Astrocyte (in vitro differentiated cells and primary cell): ENCODE data around the gene CSNK2A1. TPM values are rescaled to one million over a fixed set of nuclear protein-coding genes. Genes with fewer than 3 reads are reported as not detected.

ENCODE experiments used
- DNase-seq: peaks from one replicate; pipeline ENCODE4 v3.0.0-alpha.2; 2010; ENCODE audit warnings: low read depth
- FAIRE-seq: peaks from 2 replicates; lab custom pipeline; 2011; peaks lifted over from hg19 to GRCh38; lab: Jason Lieb, UNC
- H2AFZ ChIP-seq: 2 replicates; pipeline ENCODE4 v1.6.0; 2012; ENCODE audit warnings: low read depth, low read length, inconsistent platforms
- H3K27ac ChIP-seq: 2 replicates; pipeline ENCODE4 v1.5.1; 2011; ENCODE audit warnings: low read depth, low read length, inconsistent platforms
- H3K27me3 ChIP-seq: 2 replicates; pipeline ENCODE4 v1.6.0; 2011; ENCODE audit warnings: low read length, inconsistent platforms; ENCODE audit not compliant: insufficient read depth
- H3K36me3 ChIP-seq: 2 replicates; pipeline ENCODE4 v1.5.1; 2011; ENCODE audit warnings: low read length, inconsistent platforms; ENCODE audit not compliant: insufficient read depth
- H3K4me1 ChIP-seq: 2 replicates; pipeline ENCODE4 v1.5.1; 2011; ENCODE audit warnings: low read length, inconsistent platforms; ENCODE audit not compliant: insufficient read depth
- H3K4me2 ChIP-seq: 2 replicates; pipeline ENCODE4 v1.6.0; 2012; ENCODE audit warnings: low read length, inconsistent platforms
- H3K4me3 ChIP-seq: 2 replicates; pipeline ENCODE4 v1.5.1; 2011; ENCODE audit warnings: low read depth, mild to moderate bottlenecking, low read length, inconsistent platforms; ENCODE audit not compliant: insufficient read depth
- H3K79me2 ChIP-seq: 2 replicates; pipeline ENCODE4 v1.6.0; 2012; ENCODE audit warnings: mild to moderate bottlenecking, low read length, inconsistent platforms; ENCODE audit not compliant: insufficient read depth
- H3K9ac ChIP-seq: 2 replicates; pipeline ENCODE4 v1.6.0; 2012; ENCODE audit warnings: mild to moderate bottlenecking, low read length, inconsistent platforms
- H3K9me3 ChIP-seq: 2 replicates; pipeline ENCODE4 v1.5.1; 2012; ENCODE audit warnings: low read depth, mild to moderate bottlenecking, low read length, inconsistent platforms; ENCODE audit not compliant: insufficient read depth
- H4K20me1 ChIP-seq: 2 replicates; pipeline ENCODE4 v1.6.0; 2012; ENCODE audit warnings: low read length, inconsistent platforms; ENCODE audit not compliant: insufficient read depth
- H3K27ac Mint-ChIP-seq: one replicate; pipeline ENCODE4 v1.8.0; 2021; ENCODE audit warnings: mild to moderate bottlenecking, mixed read lengths; ENCODE audit not compliant: unreplicated experiment
- H3K27me3 Mint-ChIP-seq: one replicate; pipeline ENCODE4 v1.8.0; 2021; ENCODE audit warnings: low read depth, mixed read lengths; ENCODE audit not compliant: unreplicated experiment
- H3K36me3 Mint-ChIP-seq: one replicate; pipeline ENCODE4 v1.8.0; 2021; ENCODE audit warnings: low read depth, mixed read lengths; ENCODE audit not compliant: unreplicated experiment
- H3K4me1 Mint-ChIP-seq: one replicate; pipeline ENCODE4 v1.8.0; 2021; ENCODE audit warnings: low read depth, mixed read lengths; ENCODE audit not compliant: unreplicated experiment
- H3K4me3 Mint-ChIP-seq: one replicate; pipeline ENCODE4 v1.8.0; 2021; ENCODE audit warnings: mild to moderate bottlenecking, moderate library complexity, mixed read lengths; ENCODE audit not compliant: unreplicated experiment
- H3K9me3 Mint-ChIP-seq: one replicate; pipeline ENCODE4 v1.8.0; 2021; ENCODE audit warnings: mild to moderate bottlenecking, mixed read lengths; ENCODE audit not compliant: unreplicated experiment
- EZH2 ChIP-seq: IDR thresholded peaks from 2 replicates; pipeline ENCODE4 v1.6.1; 2012; ENCODE audit warnings: mild to moderate bottlenecking, low read length, inconsistent platforms; ENCODE audit not compliant: insufficient read depth
- total RNA-seq: library from RNA; stranded (reverse); gene quantifications from 2 replicates; pipeline ENCODE4 v1.2.1, GENCODE V29; 2021
- TF ChIP-seq, protein P1 (sequence below): IDR thresholded peaks from 2 replicates; pipeline ENCODE4 v1.5.1; 2011; ENCODE audit warnings: low read depth, mild to moderate bottlenecking, inconsistent platforms, low read length, moderate library complexity; ENCODE audit not compliant: insufficient read depth

CSNK2A1 gene
- total RNA-seq, 1 donor from 2014 or later = 226 TPM

DNA sequence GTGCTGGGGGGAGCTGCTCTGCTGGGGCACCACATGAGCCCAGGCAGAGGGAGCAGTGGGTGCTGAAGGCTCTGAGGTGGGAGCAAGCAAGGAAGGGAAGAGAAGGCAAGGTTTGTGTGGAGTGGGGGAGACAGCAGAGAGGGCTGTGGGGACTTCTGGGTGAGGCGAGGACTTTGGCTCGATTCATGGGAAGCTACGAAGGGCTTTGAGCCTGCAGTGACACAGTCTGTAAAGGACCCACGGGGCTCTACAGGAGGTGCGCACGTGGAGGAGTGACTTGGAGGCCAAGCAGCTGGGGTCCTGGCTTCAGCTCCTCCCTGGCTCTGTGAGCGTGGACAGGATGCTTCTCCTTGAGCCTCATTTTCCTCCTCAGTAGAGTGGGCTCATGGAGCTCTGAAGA is 29.1 kb upstream of the CSNK2A1 start:
- H3K9me3 Mint-ChIP-seq = no peaks in the 10 kb centered on the region
- peaks cover 23% of the 10 kb centered on the region for H3K4me1 Mint-ChIP-seq
- Histone ChIP-seq H4K20me1 (no peaks in the 10 kb centered on the region), H3K27me3 (peaks cover 11% of the 10 kb centered on the region), H3K4me1 (no peaks in the 10 kb centered on the region), H3K36me3 (no peaks in the 10 kb centered on the region), H3K9ac (no peak overlapping the region), H3K27ac (no peak overlapping the region), H2AFZ (no peak overlapping the region), H3K79me2 (no peaks in the 10 kb centered on the region), H3K4me2 (no peak overlapping the region), H3K9me3 (no peaks in the 10 kb centered on the region), H3K4me3 (no peak overlapping the region)
- H3K4me3 Mint-ChIP-seq = no peak overlapping the region
- FAIRE-seq (no peak), DNase-seq (no peak)
- no peaks in the 10 kb centered on the region for H3K36me3 Mint-ChIP-seq
- H3K27ac Mint-ChIP-seq = no peak overlapping the region
- H3K27me3 Mint-ChIP-seq = peaks cover 26% of the 10 kb centered on the region
- TF ChIP-seq, protein P1, sequence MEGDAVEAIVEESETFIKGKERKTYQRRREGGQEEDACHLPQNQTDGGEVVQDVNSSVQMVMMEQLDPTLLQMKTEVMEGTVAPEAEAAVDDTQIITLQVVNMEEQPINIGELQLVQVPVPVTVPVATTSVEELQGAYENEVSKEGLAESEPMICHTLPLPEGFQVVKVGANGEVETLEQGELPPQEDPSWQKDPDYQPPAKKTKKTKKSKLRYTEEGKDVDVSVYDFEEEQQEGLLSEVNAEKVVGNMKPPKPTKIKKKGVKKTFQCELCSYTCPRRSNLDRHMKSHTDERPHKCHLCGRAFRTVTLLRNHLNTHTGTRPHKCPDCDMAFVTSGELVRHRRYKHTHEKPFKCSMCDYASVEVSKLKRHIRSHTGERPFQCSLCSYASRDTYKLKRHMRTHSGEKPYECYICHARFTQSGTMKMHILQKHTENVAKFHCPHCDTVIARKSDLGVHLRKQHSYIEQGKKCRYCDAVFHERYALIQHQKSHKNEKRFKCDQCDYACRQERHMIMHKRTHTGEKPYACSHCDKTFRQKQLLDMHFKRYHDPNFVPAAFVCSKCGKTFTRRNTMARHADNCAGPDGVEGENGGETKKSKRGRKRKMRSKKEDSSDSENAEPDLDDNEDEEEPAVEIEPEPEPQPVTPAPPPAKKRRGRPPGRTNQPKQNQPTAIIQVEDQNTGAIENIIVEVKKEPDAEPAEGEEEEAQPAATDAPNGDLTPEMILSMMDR = no peak
- TF ChIP-seq EZH2 = no peak

DNA sequence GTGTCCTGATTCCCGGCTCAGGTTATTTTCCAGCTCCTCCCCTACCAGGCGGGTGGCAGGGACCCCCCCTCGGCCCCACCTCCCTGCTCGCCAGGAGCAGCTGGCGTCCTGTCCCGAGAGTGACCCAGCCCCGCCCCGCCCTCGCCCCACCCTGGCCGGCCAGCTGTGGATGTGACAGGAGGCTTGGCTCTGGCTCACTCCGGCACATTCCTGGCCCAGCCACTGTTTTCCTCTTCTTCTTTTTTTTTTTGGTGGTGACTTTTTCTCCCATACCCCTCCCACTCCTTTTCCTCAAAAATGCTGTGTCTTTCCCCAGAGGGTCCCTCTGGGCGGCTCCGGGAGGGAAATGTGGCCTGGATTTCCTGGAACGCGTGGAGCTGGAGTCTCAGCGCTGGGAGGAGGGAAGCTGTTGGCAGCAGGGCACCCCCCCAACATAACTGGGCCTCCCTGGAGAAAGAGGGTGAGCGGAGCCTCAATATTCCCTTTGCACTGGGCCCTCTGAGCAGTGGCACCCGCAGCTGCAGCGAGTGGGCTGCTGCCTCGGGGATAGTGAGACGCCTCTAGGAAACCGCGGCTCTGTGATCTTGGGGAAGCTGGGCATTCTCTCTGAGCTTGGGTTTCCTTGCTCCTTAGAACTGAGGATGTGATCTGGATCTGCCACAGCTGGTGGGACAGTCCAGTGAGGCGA is 28.3 kb upstream of the CSNK2A1 start:
- no peaks in the 10 kb centered on the region for H3K79me2 ChIP-seq
- H3K4me2 ChIP-seq = peak overlapping the region; percentile 15
- H3K9ac ChIP-seq = no peak overlapping the region
- peaks cover 10% of the 10 kb centered on the region for H3K27me3 ChIP-seq
- no peaks in the 10 kb centered on the region for H3K9me3 Mint-ChIP-seq
- H3K36me3 ChIP-seq = no peaks in the 10 kb centered on the region
- H3K4me1 ChIP-seq = no peaks in the 10 kb centered on the region
- TF ChIP-seq, protein P1 = no peak
- TF ChIP-seq EZH2 = no peak
- no peak overlapping the region for H3K4me3 Mint-ChIP-seq
- H3K9me3 ChIP-seq = no peaks in the 10 kb centered on the region
- no peak overlapping the region for H2AFZ ChIP-seq
- H3K36me3 Mint-ChIP-seq = no peaks in the 10 kb centered on the region
- peaks cover 32% of the 10 kb centered on the region for H3K27me3 Mint-ChIP-seq
- no peak overlapping the region for H3K4me3 ChIP-seq
- peaks cover 23% of the 10 kb centered on the region for H3K4me1 Mint-ChIP-seq
- no peak overlapping the region for H3K27ac ChIP-seq
- H4K20me1 ChIP-seq = no peaks in the 10 kb centered on the region
- FAIRE-seq (no peak), DNase-seq (peak; percentile 8)
- no peak overlapping the region for H3K27ac Mint-ChIP-seq

DNA sequence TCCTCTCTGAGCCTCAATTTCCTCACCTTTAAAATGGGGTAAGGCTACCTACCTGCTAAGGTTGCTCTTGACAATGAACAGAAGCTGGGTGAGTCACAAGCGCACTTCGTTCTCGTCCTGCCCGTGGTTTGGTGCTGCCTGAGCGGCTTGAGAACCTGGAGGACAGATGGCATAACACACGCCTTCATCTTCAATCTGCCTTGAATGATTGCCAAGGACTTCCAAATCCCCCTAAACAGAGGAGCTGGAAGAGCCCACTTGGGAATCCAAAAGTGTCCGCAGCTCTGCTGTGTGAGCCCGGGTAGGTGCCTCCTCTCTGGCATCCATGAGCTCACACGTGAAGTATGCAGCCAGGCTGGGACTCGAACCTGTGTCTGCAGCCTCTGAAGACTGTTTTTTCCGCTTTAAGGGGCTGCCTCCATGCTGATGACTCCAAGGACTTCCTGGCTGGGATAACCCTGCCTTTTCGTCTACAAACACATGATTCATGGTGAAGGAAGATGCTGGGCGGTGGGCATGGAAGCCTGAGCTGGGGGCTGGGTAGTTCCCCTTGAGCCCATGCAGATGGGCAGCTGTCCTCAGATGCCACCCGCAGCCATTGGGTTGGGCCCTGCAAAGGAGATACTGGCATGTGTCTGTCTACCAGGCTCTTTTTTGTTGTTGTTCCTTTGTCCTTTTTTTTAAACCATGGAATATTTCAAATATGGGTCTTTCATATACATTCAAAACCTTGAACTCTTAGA is 25.3 kb upstream of the CSNK2A1 start:
- Mint-ChIP-seq H3K9me3 (peaks cover 1% of the 10 kb centered on the region), H3K27me3 (peaks cover 34% of the 10 kb centered on the region), H3K27ac (no peak overlapping the region), H3K36me3 (no peaks in the 10 kb centered on the region), H3K4me1 (peaks cover 20% of the 10 kb centered on the region), H3K4me3 (no peak overlapping the region)
- no peaks in the 10 kb centered on the region for H4K20me1 ChIP-seq
- no peaks in the 10 kb centered on the region for H3K4me1 ChIP-seq
- H3K79me2 ChIP-seq = no peaks in the 10 kb centered on the region
- H3K9me3 ChIP-seq = no peaks in the 10 kb centered on the region
- TF ChIP-seq EZH2 = no peak
- TF ChIP-seq, protein P1 = no peak
- H2AFZ ChIP-seq = no peak overlapping the region
- DNase-seq (no peak), FAIRE-seq (no peak)
- no peak overlapping the region for H3K4me3 ChIP-seq
- no peak overlapping the region for H3K4me2 ChIP-seq
- H3K9ac ChIP-seq = no peak overlapping the region
- H3K36me3 ChIP-seq = no peaks in the 10 kb centered on the region
- H3K27me3 ChIP-seq = peaks cover 8% of the 10 kb centered on the region
- H3K27ac ChIP-seq = no peak overlapping the region
